Activated CD8-positive, alpha-beta T cell treated with anti-CD3 and anti-CD28 coated beads for 36 hours (primary cell): ENCODE measurements around the gene DDAH2. TPM values are rescaled to one million over a fixed set of nuclear protein-coding genes. Genes with fewer than 3 reads are reported as not detected.
"Not testable (repeated sequence)": the region's sequence is repeated elsewhere in the genome, so short reads cannot be mapped to it uniquely, and the experiment has no call there.

ENCODE experiments used
- ATAC-seq: fragments of 200-7000 bp; cut with Tn5 transposase; one replicate; pipeline ENCODE4 v1.10.0; 2021; ENCODE audit warnings: mild to moderate bottlenecking, moderate library complexity
- CTCF ChIA-PET: fragments of 350-600 bp; sonication (Branson Sonifier 250); formaldehyde crosslinking; loops from one replicate; lab custom pipeline; 2021; ENCODE audit warnings: antibody characterized with exemption; lab: Charles Lee
- POLR2A ChIA-PET: fragments of 350-600 bp; sonication (Branson Sonifier 250); formaldehyde crosslinking; loops from one replicate; lab custom pipeline; 2021; ENCODE audit warnings: antibody characterized with exemption; lab: Charles Lee
- DNase-seq: peaks from one replicate; pipeline ENCODE4 v3.0.0-alpha.2; 2020
- H3K27ac Mint-ChIP-seq: one replicate; pipeline ENCODE4 v1.8.0; 2021; ENCODE audit warnings: mild to moderate bottlenecking, mixed read lengths
- H3K27me3 Mint-ChIP-seq: one replicate; pipeline ENCODE4 v1.8.0; 2021; ENCODE audit warnings: mixed read lengths
- H3K36me3 Mint-ChIP-seq: one replicate; pipeline ENCODE4 v1.8.0; 2021; ENCODE audit warnings: low read depth, mixed read lengths
- H3K4me1 Mint-ChIP-seq: one replicate; pipeline ENCODE4 v1.8.0; 2021; ENCODE audit warnings: low read depth, mixed read lengths
- H3K4me3 Mint-ChIP-seq: one replicate; pipeline ENCODE4 v1.8.0; 2021; ENCODE audit warnings: mild to moderate bottlenecking, moderate library complexity, mixed read lengths
- H3K9me3 Mint-ChIP-seq: one replicate; pipeline ENCODE4 v1.8.0; 2021; ENCODE audit warnings: mixed read lengths
- intact Hi-C: fragments of 100-400 bp; cut with micrococcal nuclease; formaldehyde crosslinking; loops from one replicate; pipeline ENCODE4 v1.10.0; 2022
- total RNA-seq, 2 experiments: library from RNA; stranded (reverse); gene quantifications; one replicate each; pipeline ENCODE4 v1.2.3, GENCODE V29; 2021
- TF ChIP-seq, protein P1 (sequence below): fragments of 200-600 bp; IDR thresholded peaks from one replicate; pipeline ENCODE4 v1.8.0; 2022; ENCODE audit warnings: antibody characterized with exemption, mild to moderate bottlenecking

Gene DDAH2
- total RNA-seq, 2 experiments from 2014 or later = 6.3 to 6.9 TPM

GRCh38 chr6:31710523-31711219 is 18.4 kb downstream of the DDAH2 start:
- DNase-seq (no peak), ATAC-seq (no peak)
- H3K4me3 Mint-ChIP-seq = no peak overlapping the region
- TF ChIP-seq, protein P1, sequence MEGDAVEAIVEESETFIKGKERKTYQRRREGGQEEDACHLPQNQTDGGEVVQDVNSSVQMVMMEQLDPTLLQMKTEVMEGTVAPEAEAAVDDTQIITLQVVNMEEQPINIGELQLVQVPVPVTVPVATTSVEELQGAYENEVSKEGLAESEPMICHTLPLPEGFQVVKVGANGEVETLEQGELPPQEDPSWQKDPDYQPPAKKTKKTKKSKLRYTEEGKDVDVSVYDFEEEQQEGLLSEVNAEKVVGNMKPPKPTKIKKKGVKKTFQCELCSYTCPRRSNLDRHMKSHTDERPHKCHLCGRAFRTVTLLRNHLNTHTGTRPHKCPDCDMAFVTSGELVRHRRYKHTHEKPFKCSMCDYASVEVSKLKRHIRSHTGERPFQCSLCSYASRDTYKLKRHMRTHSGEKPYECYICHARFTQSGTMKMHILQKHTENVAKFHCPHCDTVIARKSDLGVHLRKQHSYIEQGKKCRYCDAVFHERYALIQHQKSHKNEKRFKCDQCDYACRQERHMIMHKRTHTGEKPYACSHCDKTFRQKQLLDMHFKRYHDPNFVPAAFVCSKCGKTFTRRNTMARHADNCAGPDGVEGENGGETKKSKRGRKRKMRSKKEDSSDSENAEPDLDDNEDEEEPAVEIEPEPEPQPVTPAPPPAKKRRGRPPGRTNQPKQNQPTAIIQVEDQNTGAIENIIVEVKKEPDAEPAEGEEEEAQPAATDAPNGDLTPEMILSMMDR = no peak
- H3K9me3 Mint-ChIP-seq = no peaks in the 10 kb centered on the region
- intact Hi-C loops = no loop called here
- no peaks in the 10 kb centered on the region for H3K36me3 Mint-ChIP-seq
- no peak overlapping the region for H3K27ac Mint-ChIP-seq
- ChIA-PET CTCF (interaction anchor here (0.9 to 2.0 kb wide), 4 partner anchors 13 to 59 kb away, joined by 3 to 5 read pairs (median 4); partner anchors contain the start of gene MPIG6B), POLR2A (interaction anchor here (0.6 kb wide), 1 partner anchor 20 kb away, joined by 3 read pairs; no protein-coding TSS in a partner anchor)
- peaks cover 14% of the 10 kb centered on the region for H3K4me1 Mint-ChIP-seq
- H3K27me3 Mint-ChIP-seq = no peaks in the 10 kb centered on the region

GRCh38 chr6:31709157-31709556 is 19.9 kb downstream of the DDAH2 start:
- DNase-seq, H3K9me3 Mint-ChIP-seq, intact Hi-C loops, H3K27ac Mint-ChIP-seq, ATAC-seq, CTCF ChIA-PET, H3K36me3 Mint-ChIP-seq, POLR2A ChIA-PET, H3K4me3 Mint-ChIP-seq, H3K27me3 Mint-ChIP-seq: not testable (repeated sequence)
- H3K4me1 Mint-ChIP-seq = peaks cover 13% of the 10 kb centered on the region

DNA sequence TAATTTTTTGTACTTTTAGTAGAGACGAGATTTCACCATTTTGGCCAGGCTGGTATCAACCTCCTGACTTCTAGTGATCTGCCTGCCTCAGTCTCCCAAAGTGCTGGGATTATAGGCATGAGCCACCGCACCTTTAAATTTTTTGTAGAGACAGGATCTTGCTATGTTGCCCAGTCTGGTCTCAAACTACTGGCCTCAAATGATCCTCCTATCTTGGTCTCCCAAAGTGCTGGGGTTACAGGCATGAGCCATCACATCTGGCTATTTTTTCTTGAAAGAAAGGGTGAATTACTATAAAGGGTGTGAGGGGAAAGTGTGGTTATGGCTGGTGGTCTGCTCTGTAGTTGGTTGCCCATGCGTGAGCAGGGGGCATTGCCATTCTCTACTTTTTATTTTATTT is 20.9 kb downstream of the DDAH2 start:
- H3K27me3 Mint-ChIP-seq = no peaks in the 10 kb centered on the region
- ChIA-PET CTCF (no interaction called here), POLR2A (no interaction called here)
- intact Hi-C loops = no loop called here
- H3K4me1 Mint-ChIP-seq = peaks cover 12% of the 10 kb centered on the region
- H3K27ac Mint-ChIP-seq = no peak overlapping the region
- no peaks in the 10 kb centered on the region for H3K9me3 Mint-ChIP-seq
- no peak for DNase-seq
- H3K4me3 Mint-ChIP-seq = no peak overlapping the region
- H3K36me3 Mint-ChIP-seq = no peaks in the 10 kb centered on the region
- ATAC-seq = no peak
- TF ChIP-seq, protein P1 = no peak

DNA sequence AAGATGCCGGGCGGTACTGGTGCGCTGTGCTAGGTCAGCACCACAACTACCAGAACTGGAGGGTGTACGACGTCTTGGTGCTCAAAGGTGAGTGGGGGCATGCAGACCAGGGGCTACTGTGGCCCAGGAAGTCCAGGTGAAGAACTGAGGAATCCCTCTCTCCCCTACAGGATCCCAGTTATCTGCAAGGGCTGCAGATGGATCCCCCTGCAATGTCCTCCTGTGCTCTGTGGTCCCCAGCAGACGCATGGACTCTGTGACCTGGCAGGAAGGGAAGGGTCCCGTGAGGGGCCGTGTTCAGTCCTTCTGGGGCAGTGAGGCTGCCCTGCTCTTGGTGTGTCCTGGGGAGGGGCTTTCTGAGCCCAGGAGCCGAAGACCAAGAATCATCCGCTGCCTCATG is 21.4 kb downstream of the DDAH2 start:
- CTCF ChIA-PET = no interaction called here
- no peaks in the 10 kb centered on the region for H3K9me3 Mint-ChIP-seq
- TF ChIP-seq, protein P1 = no peak
- DNase-seq (no peak), ATAC-seq (no peak)
- intact Hi-C loops = no loop called here
- no peaks in the 10 kb centered on the region for H3K27me3 Mint-ChIP-seq
- H3K4me3 Mint-ChIP-seq = no peak overlapping the region
- POLR2A ChIA-PET = no interaction called here
- H3K4me1 Mint-ChIP-seq = peaks cover 11% of the 10 kb centered on the region
- H3K27ac Mint-ChIP-seq = no peak overlapping the region
- no peaks in the 10 kb centered on the region for H3K36me3 Mint-ChIP-seq

- DNase-seq = no peak
- Mint-ChIP-seq H3K9me3 (no peaks in the 10 kb centered on the region), H3K27ac (no peak within 1 kb of the TSS), H3K4me1 (peaks cover 12% of the 10 kb centered on the region), H3K36me3 (no peaks in the 10 kb centered on the region), H3K27me3 (no peaks in the 10 kb centered on the region), H3K4me3 (no peak within 1 kb of the TSS)
- ATAC-seq = no peak
- ChIA-PET CTCF (interaction anchor here (1.1 to 1.3 kb wide), 2 partner anchors 17 to 89 kb away, joined by 3 to 4 read pairs; partner anchors contain the start of gene VARS1), POLR2A (interaction anchor here (0.6 to 1.0 kb wide), 2 partner anchors 39 to 58 kb away, joined by 3 read pairs; no protein-coding TSS in a partner anchor)
- TF ChIP-seq, protein P1 = no peak
- intact Hi-C loops = no loop called here
Measured at GRCh38 chr6:31706599-31706998, 22.5 kb downstream of the DDAH2 start, which contains the start of gene LY6G6F. LY6G6F (plus strand) TSS chr6:31706866; CDS start chr6:31706907, 41 bp downstream.
